HL-60 (cell line): Measurements from ENCODE around the gene OR10A3.

ENCODE experiments used
- DNase-seq, 2 experiments: peaks; one replicate each; pipeline ENCODE4 v3.0.0-alpha.2; 2010 to 2020; ENCODE audit warnings: low read depth in 1 of 2, low spot score in 1 of 2
- H3K27ac ChIP-seq: fragments of 250-450 bp; sonication (Bioruptor Pico); replicated peaks from 2 replicates; pipeline ENCODE4 v1.5.1; 2020; ENCODE audit warnings: mild to moderate bottlenecking, moderate library complexity
- H3K27me3 ChIP-seq: fragments of 250-450 bp; sonication (Bioruptor Pico); 2 replicates; pipeline ENCODE4 v1.5.1; 2021; ENCODE audit warnings: mild to moderate bottlenecking, moderate library complexity; ENCODE audit not compliant: insufficient read depth, poor library complexity, severe bottlenecking
- H3K4me3 ChIP-seq: replicated peaks from 2 replicates; pipeline ENCODE4 v1.5.1; 2011; ENCODE audit warnings: mild to moderate bottlenecking, control low read depth, low read length; ENCODE audit not compliant: insufficient read depth
- GABPA ChIP-seq: IDR thresholded peaks from 2 replicates; pipeline ENCODE4 v1.6.1; 2012; ENCODE audit warnings: low read depth
- POLR2AphosphoS5 ChIP-seq: IDR thresholded peaks from 2 replicates; pipeline ENCODE4 v1.6.1; 2012; ENCODE audit warnings: low read depth
- REST ChIP-seq: IDR thresholded peaks from 2 replicates; pipeline ENCODE4 v1.6.1; 2012; ENCODE audit warnings: low read depth; ENCODE audit not compliant: insufficient replicate concordance
- SPI1 ChIP-seq: IDR thresholded peaks from 2 replicates; pipeline ENCODE4 v1.6.1; 2012; ENCODE audit warnings: low read depth, mild to moderate bottlenecking, borderline replicate concordance
- TF ChIP-seq, protein P1 (sequence below): IDR thresholded peaks from one replicate; pipeline ENCODE4 v1.5.1; 2011; ENCODE audit warnings: low read length, control low read depth, inconsistent platforms; ENCODE audit not compliant: insufficient read depth

OR10A3 gene

DNA sequence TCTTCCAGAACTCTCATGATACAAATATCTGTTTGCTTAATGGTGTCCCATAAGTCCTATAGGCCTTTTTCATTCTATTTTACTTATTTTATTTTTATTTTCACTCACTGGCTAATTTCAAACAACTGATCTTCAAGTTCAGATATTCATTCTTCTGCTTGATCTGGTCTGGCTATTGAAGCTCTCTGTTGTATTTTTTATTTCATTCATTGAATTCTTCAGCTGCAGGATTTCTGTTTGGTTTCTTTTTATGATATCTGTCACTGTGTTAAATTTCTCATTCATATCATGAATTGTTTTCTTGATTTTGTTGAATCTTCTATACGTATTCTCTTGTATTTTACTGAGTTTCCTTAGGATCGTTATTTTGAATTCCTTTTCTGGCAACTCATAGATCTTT is 2.6 kb upstream of the OR10A3 start:
- no peak overlapping the region for H3K4me3 ChIP-seq
- no peak overlapping the region for H3K27ac ChIP-seq
- no peaks in the 10 kb centered on the region for H3K27me3 ChIP-seq
- TF ChIP-seq SPI1: no peak
- TF ChIP-seq REST: no peak
- TF ChIP-seq GABPA: no peak
- no peak for TF ChIP-seq POLR2AphosphoS5
- TF ChIP-seq, protein P1, sequence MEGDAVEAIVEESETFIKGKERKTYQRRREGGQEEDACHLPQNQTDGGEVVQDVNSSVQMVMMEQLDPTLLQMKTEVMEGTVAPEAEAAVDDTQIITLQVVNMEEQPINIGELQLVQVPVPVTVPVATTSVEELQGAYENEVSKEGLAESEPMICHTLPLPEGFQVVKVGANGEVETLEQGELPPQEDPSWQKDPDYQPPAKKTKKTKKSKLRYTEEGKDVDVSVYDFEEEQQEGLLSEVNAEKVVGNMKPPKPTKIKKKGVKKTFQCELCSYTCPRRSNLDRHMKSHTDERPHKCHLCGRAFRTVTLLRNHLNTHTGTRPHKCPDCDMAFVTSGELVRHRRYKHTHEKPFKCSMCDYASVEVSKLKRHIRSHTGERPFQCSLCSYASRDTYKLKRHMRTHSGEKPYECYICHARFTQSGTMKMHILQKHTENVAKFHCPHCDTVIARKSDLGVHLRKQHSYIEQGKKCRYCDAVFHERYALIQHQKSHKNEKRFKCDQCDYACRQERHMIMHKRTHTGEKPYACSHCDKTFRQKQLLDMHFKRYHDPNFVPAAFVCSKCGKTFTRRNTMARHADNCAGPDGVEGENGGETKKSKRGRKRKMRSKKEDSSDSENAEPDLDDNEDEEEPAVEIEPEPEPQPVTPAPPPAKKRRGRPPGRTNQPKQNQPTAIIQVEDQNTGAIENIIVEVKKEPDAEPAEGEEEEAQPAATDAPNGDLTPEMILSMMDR: no peak
- no peak for DNase-seq

- no peaks in the 10 kb centered on the region for H3K27me3 ChIP-seq
- TF ChIP-seq REST: no peak
- no peak for TF ChIP-seq SPI1
- no peak for TF ChIP-seq POLR2AphosphoS5
- TF ChIP-seq, protein P1: no peak
- no peak for TF ChIP-seq GABPA
- no peak for DNase-seq
- H3K4me3 ChIP-seq: no peak overlapping the region
- H3K27ac ChIP-seq: no peak overlapping the region
These were observed 362 bp downstream of the OR10A3 start for GRCh38 chr11:7941146-7941545.

DNA sequence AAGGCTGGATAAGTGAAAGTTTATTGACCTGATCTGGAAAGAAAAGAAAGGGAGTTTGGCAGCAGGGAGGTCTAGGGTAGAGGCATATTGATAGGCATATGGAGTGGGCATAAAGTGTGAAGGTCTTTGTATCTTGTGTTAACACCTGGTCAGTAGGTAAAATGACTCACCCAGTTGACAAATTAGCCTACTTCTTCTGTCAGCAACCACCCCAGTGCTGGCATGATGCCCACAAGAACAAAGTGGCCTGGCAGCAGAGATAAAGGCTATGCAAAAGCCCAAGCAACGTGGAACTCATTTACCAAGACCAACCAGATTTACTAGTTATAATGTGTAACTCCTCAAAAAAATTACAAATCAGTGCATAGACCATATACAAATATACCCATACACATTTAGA is 4.9 kb downstream of the OR10A3 start:
- no peak overlapping the region for H3K27ac ChIP-seq
- no peaks in the 10 kb centered on the region for H3K27me3 ChIP-seq
- no peak for DNase-seq
- no peak overlapping the region for H3K4me3 ChIP-seq
- TF ChIP-seq REST (no peak), SPI1 (no peak), POLR2AphosphoS5 (no peak), GABPA (no peak)
- TF ChIP-seq, protein P1: no peak
